B cell (primary cell): Measurements from ENCODE around the gene ASB2. TPM values are rescaled to one million over a fixed set of nuclear protein-coding genes. Genes with fewer than 3 reads are reported as not detected.

Experiments
- ATAC-seq: fragments of 200-7000 bp; cut with Tn5 transposase; one replicate; pipeline ENCODE4 v1.10.0; 2021; ENCODE audit warnings: low read depth, mild to moderate bottlenecking, moderate number of reproducible peaks, moderate library complexity
- CTCF ChIA-PET: fragments of 350-600 bp; sonication (Branson Sonifier 250); formaldehyde crosslinking; loops from one replicate; lab custom pipeline; 2021; ENCODE audit warnings: antibody characterized with exemption, inconsistent platforms; lab: Charles Lee
- POLR2A ChIA-PET: fragments of 350-600 bp; sonication (Branson Sonifier 250); formaldehyde crosslinking; loops from one replicate; lab custom pipeline; 2021; ENCODE audit warnings: antibody characterized with exemption; lab: Charles Lee
- DNase-seq: peaks from one replicate; pipeline ENCODE4 v3.0.0; 2013
- H2AFZ ChIP-seq: 2 replicates; pipeline ENCODE4 v1.6.1; 2012; ENCODE audit warnings: mild to moderate bottlenecking, low read depth, low read length; ENCODE audit not compliant: insufficient read depth, poor library complexity, severe bottlenecking
- H3K27ac ChIP-seq, 2 donors: 1 replicate in 1 of 2; 2 replicates in 1 of 2; pipeline ENCODE4 v1.5.1; 2012 to 2013; ENCODE audit warnings: low read length in 2 of 2, mild to moderate bottlenecking in 2 of 2, moderate library complexity in 1 of 2
- H3K27me3 ChIP-seq, 4 experiments: fragments of 200-600 bp in 1 of 4; sonication (generic) in 1 of 4; replicated peaks in 1 of 4; 1 replicate in 2 of 4; 2 replicates in 2 of 4; pipeline versions ENCODE4 v1.6.1 to v1.7.0; 2013 to 2016; ENCODE audit warnings: low read length in 3 of 4, mild to moderate bottlenecking in 2 of 4, mixed read lengths in 1 of 4, moderate library complexity in 1 of 4; ENCODE audit not compliant: insufficient read depth in 4 of 4, control insufficient read depth in 3 of 4; ENCODE audit errors: control extremely low read depth in 1 of 4
- H3K36me3 ChIP-seq, 2 experiments: replicated peaks in 1 of 2; 1 replicate in 1 of 2; 2 replicates in 1 of 2; pipeline versions ENCODE4 v1.6.1 to v1.7.1; 2013; ENCODE audit warnings: low read length in 1 of 2; ENCODE audit not compliant: insufficient read depth in 2 of 2, control insufficient read depth in 1 of 2; ENCODE audit errors: control extremely low read depth in 1 of 2, extremely low read depth in 1 of 2
- H3K4me1 ChIP-seq, 2 donors: fragments of 200-600 bp in 1 of 2; sonication (generic) in 1 of 2; 1 replicate in 1 of 2; 2 replicates in 1 of 2; pipeline versions ENCODE4 v1.5.1 to v1.6.1; 2013 to 2017; ENCODE audit warnings: low read length in 2 of 2; ENCODE audit not compliant: control insufficient read depth in 2 of 2, insufficient read depth in 2 of 2
- H3K4me2 ChIP-seq: replicated peaks from 2 replicates; pipeline ENCODE3; 2012; ENCODE audit warnings: mild to moderate bottlenecking, low read depth, low read length; ENCODE audit not compliant: poor library complexity, severe bottlenecking
- H3K4me3 ChIP-seq, 5 experiments: fragments of 200-600 bp in 1 of 5; sonication (generic) in 1 of 5; 1 replicate in 3 of 5; 2 replicates in 2 of 5; pipeline versions ENCODE4 v1.5.1 to v1.7.0; 2011 to 2016; ENCODE audit warnings: low read length in 4 of 5, mild to moderate bottlenecking in 4 of 5, low read depth in 2 of 5, control low read depth in 1 of 5, moderate library complexity in 1 of 5; ENCODE audit not compliant: insufficient read depth in 1 of 5; ENCODE audit errors: control extremely low read depth in 1 of 5, extremely low read depth in 1 of 5
- H3K79me2 ChIP-seq: fragments of 200-600 bp; sonication (generic); one replicate; pipeline ENCODE4 v1.6.0; 2016; ENCODE audit warnings: low read length; ENCODE audit not compliant: control insufficient read depth, insufficient read depth
- H3K9ac ChIP-seq: fragments of 200-600 bp; sonication (generic); 2 replicates; pipeline ENCODE4 v1.6.1; 2017; ENCODE audit warnings: mild to moderate bottlenecking, low read length, moderate library complexity
- H3K9me3 ChIP-seq, 3 donors: one replicate each; pipeline versions ENCODE4 v1.6.1 to v1.7.1; 2013; ENCODE audit warnings: low read length in 2 of 3; ENCODE audit not compliant: control insufficient read depth in 2 of 3, insufficient read depth in 1 of 3; ENCODE audit errors: control extremely low read depth in 1 of 3
- H4K20me1 ChIP-seq: 2 replicates; pipeline ENCODE4 v1.6.0; 2012; ENCODE audit warnings: mild to moderate bottlenecking, low read length; ENCODE audit not compliant: insufficient read depth, control insufficient read depth, poor library complexity, severe bottlenecking
- H3K27ac Mint-ChIP-seq: one replicate; pipeline ENCODE4 v1.8.0; 2021; ENCODE audit warnings: mixed read lengths
- H3K27me3 Mint-ChIP-seq: one replicate; pipeline ENCODE4 v1.8.0; 2021; ENCODE audit warnings: mixed read lengths
- H3K4me1 Mint-ChIP-seq: one replicate; pipeline ENCODE4 v1.8.0; 2021; ENCODE audit warnings: mixed read lengths
- H3K4me3 Mint-ChIP-seq: one replicate; pipeline ENCODE4 v1.8.0; 2021; ENCODE audit warnings: mixed read lengths
- H3K9me3 Mint-ChIP-seq: one replicate; pipeline ENCODE4 v1.8.0; 2022; ENCODE audit warnings: mixed read lengths; ENCODE audit not compliant: insufficient read depth
- EZH2 ChIP-seq: IDR thresholded peaks from 2 replicates; pipeline ENCODE4 v1.6.1; 2012; ENCODE audit warnings: borderline replicate concordance, low read depth, mild to moderate bottlenecking, moderate library complexity, low read length; ENCODE audit not compliant: insufficient read depth, poor library complexity, severe bottlenecking
- WGBS: methylation state at CpG from one replicate; pipeline ENCODE4 v1.1.5; 2013; ENCODE audit warnings: missing lambda C conversion rate; ENCODE audit not compliant: insufficient coverage; 5-methylcytosine and 5-hydroxymethylcytosine counted together
- intact Hi-C: fragments of 100-400 bp; cut with micrococcal nuclease; formaldehyde crosslinking; loops from one replicate; pipeline ENCODE4 v1.10.0; 2022
- polyA plus RNA-seq: library from polyadenylated mRNA; depleted of rRNA; stranded (reverse); fragments of >200 nt; gene quantifications from 2 replicates; pipeline ENCODE4 v1.2.3, GENCODE V29; 2012
- total RNA-seq, 2 donors: library from RNA; stranded (reverse); fragments of 120-200 nt in 1 of 2; gene quantifications; 1 replicate in 1 of 2; 2 replicates in 1 of 2; pipeline versions ENCODE4 v1.2.3 to v1.2.4, GENCODE V29; 2013 to 2022
- TF ChIP-seq, protein P1 (sequence below): fragments of 200-600 bp; IDR thresholded peaks from one replicate; pipeline ENCODE4 v1.8.0; 2022; ENCODE audit warnings: antibody characterized with exemption, mild to moderate bottlenecking

ASB2 gene
- total and polyA plus RNA-seq, 2 donors (not counting 1 experiment from before 2014, with no cell fraction given), result 1.5 to 2.7 TPM

- Histone ChIP-seq H3K27me3 (peaks cover 0 to 19% (median 4%) of the 10 kb centered on the region in 4 experiments), H3K9ac (no peak overlapping the region), H3K9me3 (no peaks in the 10 kb centered on the region), H3K4me1 (no peaks in the 10 kb centered on the region), H3K27ac (no peak overlapping the region), H4K20me1 (no peaks in the 10 kb centered on the region), H3K4me3 (no peak overlapping the region), H3K4me2 (no peak overlapping the region), H3K36me3 (no peaks in the 10 kb centered on the region), H2AFZ (no peak overlapping the region), H3K79me2 (no peaks in the 10 kb centered on the region)
- Mint-ChIP-seq H3K9me3 (no peaks in the 10 kb centered on the region), H3K27ac (no peak overlapping the region), H3K4me3 (no peak overlapping the region), H3K4me1 (no peaks in the 10 kb centered on the region), H3K27me3 (peaks cover 37% of the 10 kb centered on the region)
- DNase-seq (no peak), ATAC-seq (no peak)
- 90% methylated on average over 4 of the region's 4 CpGs for WGBS
- ChIA-PET CTCF (interaction anchor here (5.6 kb wide), 1 partner anchor 15 kb away, joined by 34 read pairs; no protein-coding TSS in a partner anchor), POLR2A (no interaction called here)
- TF ChIP-seq EZH2, result no peak
- TF ChIP-seq, protein P1, sequence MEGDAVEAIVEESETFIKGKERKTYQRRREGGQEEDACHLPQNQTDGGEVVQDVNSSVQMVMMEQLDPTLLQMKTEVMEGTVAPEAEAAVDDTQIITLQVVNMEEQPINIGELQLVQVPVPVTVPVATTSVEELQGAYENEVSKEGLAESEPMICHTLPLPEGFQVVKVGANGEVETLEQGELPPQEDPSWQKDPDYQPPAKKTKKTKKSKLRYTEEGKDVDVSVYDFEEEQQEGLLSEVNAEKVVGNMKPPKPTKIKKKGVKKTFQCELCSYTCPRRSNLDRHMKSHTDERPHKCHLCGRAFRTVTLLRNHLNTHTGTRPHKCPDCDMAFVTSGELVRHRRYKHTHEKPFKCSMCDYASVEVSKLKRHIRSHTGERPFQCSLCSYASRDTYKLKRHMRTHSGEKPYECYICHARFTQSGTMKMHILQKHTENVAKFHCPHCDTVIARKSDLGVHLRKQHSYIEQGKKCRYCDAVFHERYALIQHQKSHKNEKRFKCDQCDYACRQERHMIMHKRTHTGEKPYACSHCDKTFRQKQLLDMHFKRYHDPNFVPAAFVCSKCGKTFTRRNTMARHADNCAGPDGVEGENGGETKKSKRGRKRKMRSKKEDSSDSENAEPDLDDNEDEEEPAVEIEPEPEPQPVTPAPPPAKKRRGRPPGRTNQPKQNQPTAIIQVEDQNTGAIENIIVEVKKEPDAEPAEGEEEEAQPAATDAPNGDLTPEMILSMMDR, result no peak
- intact Hi-C loops, result no loop called here
These were observed 43.9 kb upstream of the ASB2 start for GRCh38 chr14:94020267-94020666.

GRCh38 chr14:94019329-94019728, 43.0 kb upstream of the ASB2 start:
- no peaks in the 10 kb centered on the region for H3K9me3 ChIP-seq
- H3K79me2 ChIP-seq, result no peaks in the 10 kb centered on the region
- H3K27me3 ChIP-seq, result peaks cover 0 to 13% (median 3%) of the 10 kb centered on the region in 4 experiments
- no peak for DNase-seq
- ChIA-PET CTCF (interaction anchor here (1.5 to 5.6 kb wide), 2 partner anchors 16 to 117 kb away, joined by 3 to 34 read pairs; no protein-coding TSS in a partner anchor), POLR2A (no interaction called here)
- no peaks in the 10 kb centered on the region for H3K36me3 ChIP-seq
- TF ChIP-seq, protein P1, result no peak
- no peak for TF ChIP-seq EZH2
- H3K27me3 Mint-ChIP-seq, result peaks cover 39% of the 10 kb centered on the region
- no peaks in the 10 kb centered on the region for H3K4me1 Mint-ChIP-seq
- no peaks in the 10 kb centered on the region for H3K4me1 ChIP-seq
- H3K4me3 Mint-ChIP-seq, result no peak overlapping the region
- H2AFZ ChIP-seq, result no peak overlapping the region
- H3K4me2 ChIP-seq, result no peak overlapping the region
- H3K9me3 Mint-ChIP-seq, result no peaks in the 10 kb centered on the region
- H3K27ac Mint-ChIP-seq, result no peak overlapping the region
- no peak overlapping the region for H3K27ac ChIP-seq
- no peak overlapping the region for H3K9ac ChIP-seq
- whole genome bisulfite sequencing, result 86% methylated on average over 3 of the region's 6 CpGs
- H3K4me3 ChIP-seq, result no peak overlapping the region
- intact Hi-C loops, result no loop called here
- no peak for ATAC-seq
- H4K20me1 ChIP-seq, result no peaks in the 10 kb centered on the region
